DLD1 (cell line): Measurements from ENCODE around the gene TFCP2L1.

Experiments
- in situ Hi-C: cut with HindIII; loops from 2 replicates; pipeline ENCODE4 v1.10.0; 2017; ENCODE audit warnings: low sequenced_read_pairs

The TFCP2L1 gene

DNA sequence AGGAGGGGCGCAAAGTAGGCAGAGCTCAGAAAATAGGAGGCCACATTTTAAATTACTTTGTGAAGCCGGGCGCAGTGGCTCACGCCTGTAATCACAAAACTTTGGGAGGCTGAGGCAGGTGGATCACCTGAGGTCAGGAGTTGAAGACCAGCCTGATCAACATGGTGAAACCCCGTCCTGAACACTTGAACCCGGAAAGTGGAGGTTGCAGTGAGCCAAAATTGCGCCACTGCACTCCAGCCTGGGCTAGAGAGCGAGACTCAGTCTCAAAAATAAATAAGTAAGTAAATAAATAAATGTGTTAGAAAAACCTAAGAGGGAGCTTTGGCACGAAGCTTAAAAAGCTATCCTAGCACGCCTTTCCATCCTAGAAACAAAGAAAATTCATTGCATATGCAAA, 105.5 kb downstream of the TFCP2L1 start:
- in situ Hi-C loops: no loop called here

DNA sequence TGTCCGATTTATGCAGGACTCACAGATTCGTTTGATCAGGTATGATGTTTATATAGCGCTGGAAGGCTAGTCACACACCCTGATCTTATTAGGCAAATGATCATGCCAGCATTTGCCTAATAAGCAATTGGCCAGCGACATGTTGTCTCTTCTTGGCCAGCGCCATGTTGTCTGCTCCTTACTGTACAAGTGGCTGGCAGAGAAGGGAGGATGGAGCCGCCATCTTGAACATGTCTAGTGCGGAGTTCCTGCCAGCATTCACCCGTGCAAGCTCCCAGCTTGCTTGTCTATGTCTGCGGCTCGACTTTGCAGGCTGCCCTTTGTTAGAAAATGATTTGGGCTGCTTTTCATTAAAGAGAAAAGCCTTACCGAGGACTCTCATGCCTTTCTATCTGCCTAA, 106.3 kb downstream of the TFCP2L1 start:
- in situ Hi-C loops: no loop called here

DNA sequence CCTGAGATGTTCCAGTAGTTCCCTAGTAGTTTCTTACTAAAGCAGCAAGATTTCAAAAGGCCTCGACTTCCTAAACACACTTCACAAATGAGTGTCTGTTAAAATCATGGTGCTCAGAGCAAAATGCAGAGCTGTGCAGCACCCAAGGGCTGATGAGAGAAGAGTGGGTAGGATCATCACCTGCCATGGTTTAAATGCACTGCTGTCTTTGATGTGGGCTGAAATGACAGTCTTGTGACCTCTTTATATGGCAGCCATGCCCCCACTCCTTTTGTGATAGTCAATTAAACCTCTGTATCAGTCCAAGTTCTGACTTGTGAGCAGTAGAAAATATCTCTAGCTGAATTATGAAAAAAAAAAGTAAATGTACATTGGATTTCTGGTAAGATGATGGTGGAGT, 107.1 kb downstream of the TFCP2L1 start:
- in situ Hi-C loops: no loop called here

DNA sequence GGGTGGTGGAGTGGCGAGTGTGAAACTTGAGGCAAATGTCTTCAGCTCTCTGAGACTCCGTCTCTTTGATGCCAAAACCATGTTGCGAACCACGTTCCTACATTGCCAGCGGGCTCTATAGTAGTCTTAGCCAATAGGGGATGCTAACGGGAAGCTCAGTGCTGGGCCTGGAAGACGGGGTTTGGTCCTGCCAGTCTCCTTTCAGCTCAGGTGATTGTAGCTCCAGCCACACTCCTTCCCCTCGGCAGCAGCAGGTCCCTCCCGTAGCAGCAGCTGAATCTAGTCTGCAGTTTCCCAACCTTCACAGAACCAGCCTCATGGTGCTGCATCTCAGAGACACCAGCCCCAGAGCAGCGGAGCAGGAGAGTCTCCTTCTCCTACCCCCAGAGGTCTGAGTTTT, 109.7 kb downstream of the TFCP2L1 start:
- in situ Hi-C loops: no loop called here

DNA sequence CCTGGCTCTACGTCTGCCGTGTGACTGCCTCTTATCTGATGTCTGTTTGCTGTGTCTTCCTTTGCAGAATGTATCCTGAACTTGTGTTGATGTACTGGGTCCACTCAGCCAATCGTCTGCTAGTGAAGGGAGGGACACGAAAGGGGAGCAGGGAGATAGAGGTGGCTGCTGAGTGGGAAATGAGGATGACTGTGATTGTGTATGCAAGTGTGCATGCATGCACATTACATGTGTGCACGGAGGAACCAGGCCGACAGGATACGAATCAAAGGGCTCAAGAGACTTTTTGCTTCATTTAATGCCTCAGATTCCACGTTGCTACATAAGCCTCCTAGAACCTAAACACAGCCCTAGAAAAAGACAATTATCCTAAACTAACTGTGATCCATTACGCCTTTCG, 111.2 kb downstream of the TFCP2L1 start:
- in situ Hi-C loops: no loop called here

DNA sequence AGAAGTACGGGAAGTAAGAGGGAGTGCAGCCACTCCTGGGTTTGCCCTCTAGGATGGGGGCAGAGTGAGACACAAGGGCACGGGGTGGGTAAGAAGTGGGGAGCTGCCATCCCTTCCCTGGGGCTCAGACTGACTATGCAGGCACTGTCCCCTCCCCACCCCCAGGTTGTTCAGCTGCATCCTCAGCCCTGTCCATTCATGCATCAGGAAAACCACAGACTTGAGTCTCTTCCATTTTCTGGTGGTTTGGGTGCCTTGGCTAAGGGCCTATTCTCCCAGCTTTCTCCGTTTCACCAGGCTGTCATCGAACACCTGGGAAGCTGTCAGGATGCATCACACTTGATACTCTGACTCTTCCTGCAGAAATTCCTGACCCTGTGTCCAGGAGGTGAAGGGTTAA, 111.9 kb downstream of the TFCP2L1 start:
- in situ Hi-C loops: no loop called here

DNA sequence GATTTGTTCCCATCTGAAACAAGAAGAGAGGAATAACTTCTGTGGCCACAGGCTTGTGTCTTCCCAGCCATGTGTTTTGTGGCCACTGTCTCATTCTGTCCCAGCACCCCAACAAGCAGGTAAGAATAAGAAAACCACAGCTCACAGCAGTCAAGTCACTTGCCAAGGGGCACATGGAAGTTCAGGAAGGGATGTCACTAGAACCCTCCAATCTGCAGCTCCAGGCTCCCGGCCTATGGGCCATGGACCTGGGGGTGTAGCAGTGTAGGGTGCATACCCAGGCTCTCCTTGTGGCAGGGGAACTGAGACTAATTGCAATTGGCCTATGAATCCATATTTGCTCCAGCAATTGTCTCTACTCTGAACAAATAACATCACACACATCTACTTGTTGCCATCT, 112.5 kb downstream of the TFCP2L1 start:
- in situ Hi-C loops: no loop called here

DNA sequence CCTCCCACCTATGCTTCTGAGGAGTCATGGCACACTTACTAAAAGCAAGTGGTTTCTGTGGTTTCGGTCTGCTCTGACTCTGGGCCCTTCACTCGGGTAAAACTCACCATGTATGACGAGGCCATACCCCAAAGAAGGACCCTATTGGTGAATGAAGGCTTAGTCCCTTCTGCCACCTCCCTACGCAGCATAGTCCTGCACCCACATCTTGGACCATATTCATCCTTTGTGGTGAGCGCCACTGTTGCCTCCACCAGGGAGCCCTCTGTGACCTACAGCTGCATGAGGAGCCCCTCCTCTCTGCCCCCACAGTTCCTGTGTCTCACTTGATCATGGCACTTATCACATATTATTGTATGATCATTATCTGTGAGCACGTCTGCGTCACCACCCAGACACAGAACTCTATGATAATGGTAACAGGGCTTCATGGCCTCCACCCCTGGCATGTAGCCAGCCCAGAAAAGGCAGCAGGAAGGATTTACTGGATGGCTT, 113.3 kb downstream of the TFCP2L1 start:
- in situ Hi-C loops: no loop called here

DNA sequence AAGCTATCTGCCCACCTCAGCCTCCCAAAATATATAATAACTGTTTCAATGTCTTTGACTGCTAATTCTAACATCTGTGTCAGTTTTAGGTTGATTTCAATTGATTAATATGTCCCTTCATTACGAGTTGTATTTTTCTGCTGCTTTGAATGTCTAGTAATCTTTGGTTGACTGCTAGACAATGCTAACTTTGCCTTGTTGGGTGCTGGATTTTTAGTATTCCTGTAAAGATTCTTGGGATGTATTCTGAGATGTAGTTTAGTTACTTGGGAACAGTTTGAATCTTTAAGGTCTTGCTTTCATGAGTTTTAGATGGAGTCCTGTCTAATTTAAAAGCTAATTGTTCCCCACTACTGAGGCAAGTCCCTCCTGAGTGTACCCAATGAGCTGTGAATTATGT, 114.4 kb downstream of the TFCP2L1 start:
- in situ Hi-C loops: no loop called here

DNA sequence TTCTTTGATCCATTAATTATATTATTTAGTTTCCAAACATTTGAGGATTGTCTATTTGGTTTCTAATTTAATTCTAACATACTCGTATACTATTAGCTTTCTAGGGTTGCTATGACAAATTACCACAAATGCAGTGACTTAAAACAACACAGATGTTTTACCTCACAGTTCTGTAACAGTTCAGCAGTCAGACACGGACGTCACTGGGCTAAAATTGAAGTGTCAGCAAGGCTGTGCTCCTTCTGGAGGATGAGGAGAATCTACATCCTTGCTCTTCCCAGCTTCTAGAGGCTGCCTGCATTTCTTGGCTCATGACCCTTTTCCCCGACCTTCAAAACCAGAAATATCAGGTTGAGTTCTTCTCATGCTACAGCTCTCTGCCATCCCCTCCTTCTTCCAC, 117.6 kb downstream of the TFCP2L1 start:
- in situ Hi-C loops: no loop called here
